SK-N-DZ (cell line): Measurements from ENCODE around the gene OR6C6. TPM values are rescaled to one million over a fixed set of nuclear protein-coding genes. Genes with fewer than 3 reads are reported as not detected.
"Not testable (repeated sequence)": the region's sequence is repeated elsewhere in the genome, so short reads cannot be mapped to it uniquely, and the experiment has no call there.

Source experiments
- DNase-seq: peaks from one replicate; pipeline ENCODE4 v3.0.0-alpha.2; 2015; ENCODE audit warnings: low spot score
- polyA plus RNA-seq, 2 experiments: library from polyadenylated mRNA; depleted of rRNA; stranded (reverse); fragments of >200 nt; gene quantifications; 2 replicates each; pipeline ENCODE4 v1.2.3, GENCODE V29; 2014

Gene OR6C6
- not detected in 2 replicates for polyA plus RNA-seq (2014; cell fraction: cytosol; rRNA removed)
- not detected in 2 replicates for polyA plus RNA-seq (2014; cell fraction: nucleus; rRNA removed)

GRCh38 chr12:55296469-55296868 is at the start of gene OR6C6:
TSS of gene OR6C6 (minus strand) at chr12:55296569. CDS start at chr12:55295232, 1,337 bp downstream.
- DNase-seq, result no peak

DNA sequence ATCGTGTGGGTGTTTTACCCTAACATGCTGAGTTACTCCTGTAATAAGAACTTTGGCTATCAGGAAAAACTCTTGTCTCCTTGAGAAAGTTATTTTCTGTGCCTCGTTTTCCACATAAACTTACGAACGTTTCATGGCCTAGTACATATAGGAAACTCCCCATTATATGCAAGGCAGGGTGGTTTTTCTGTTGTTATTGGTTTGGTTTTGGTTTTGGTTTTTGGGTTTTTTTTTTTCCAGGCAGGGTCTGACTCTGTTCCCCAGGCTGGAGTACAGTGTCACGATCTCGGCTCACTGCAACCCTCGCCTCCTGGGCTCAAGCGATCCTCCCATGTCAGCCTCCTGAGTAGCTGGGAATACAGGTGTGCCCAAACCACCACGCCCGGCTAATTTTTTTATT is 39.6 kb upstream of the OR6C6 start:
- DNase-seq, result no peak

- no peak for DNase-seq
Measured at GRCh38 chr12:55330446-55330845, 34.1 kb upstream of the OR6C6 start, which contains the start of gene OR6C3. TSS of gene OR6C3 (plus strand) at chr12:55330746. CDS start at chr12:55331701, 955 bp downstream.

DNA sequence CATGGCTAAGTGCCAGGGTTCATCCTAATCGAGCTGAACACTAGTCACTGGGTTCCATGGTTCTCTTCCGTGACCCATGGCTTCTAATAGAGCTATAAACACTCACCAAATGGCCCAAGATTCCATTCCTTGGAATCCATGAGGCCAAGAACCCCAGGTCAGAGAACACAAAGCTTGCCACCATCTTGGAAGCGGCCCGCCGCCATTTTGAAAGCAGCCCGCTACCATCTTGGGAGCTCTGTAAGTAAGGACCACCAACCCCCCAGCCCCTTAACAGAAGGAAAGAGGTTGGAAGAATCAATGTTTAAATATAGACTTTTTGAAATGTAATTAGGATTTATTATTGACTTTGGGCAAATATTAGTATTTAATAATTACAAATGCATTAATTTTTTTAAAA is 29.4 kb upstream of the OR6C6 start:
- DNase-seq, result not testable (repeated sequence)

DNA sequence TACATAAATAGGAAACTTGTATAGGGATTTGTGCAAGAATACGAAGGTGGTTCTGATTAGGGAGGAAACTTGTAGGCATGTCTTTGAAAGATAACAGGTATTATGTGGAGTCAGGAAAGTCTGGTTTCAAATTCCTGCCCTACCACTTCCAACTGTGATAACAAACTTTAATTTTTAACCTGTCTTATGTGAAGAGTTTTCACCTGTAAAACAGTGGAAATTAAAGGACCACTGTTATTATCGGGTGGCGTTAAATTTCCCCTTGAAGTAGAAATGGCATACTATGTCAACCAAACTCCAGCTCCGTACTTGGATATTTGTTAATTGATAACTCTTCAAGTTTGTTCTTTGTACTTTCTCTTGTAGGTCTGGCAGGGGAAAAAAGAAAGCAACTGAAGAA is 23.8 kb upstream of the OR6C6 start:
- DNase-seq, result no peak

DNA sequence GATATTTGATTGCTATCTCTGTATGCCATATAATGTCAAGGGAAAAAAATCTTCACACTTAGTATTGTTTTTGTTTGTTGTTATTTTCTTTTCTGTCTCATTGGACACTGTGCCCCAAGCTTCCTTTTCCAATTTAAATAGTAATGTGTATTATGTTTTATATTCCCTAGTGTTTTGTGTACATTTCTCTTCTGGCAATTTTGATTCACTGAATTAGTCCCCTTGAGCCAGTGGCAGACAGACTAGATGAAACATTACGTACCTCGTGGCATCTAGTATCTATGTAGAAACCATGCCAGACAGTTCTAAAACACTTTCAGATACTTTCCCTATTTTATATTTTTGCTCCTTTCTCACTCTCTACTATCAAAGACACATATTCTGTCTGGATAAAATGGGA is 17.7 kb upstream of the OR6C6 start, which contains the start of gene OR6C1:
Gene OR6C1, plus strand, starts transcription at position 301 of the 400 bp plus-strand sequence. CDS start 6,257 bp downstream, outside the sequence.
- no peak for DNase-seq

- no peak for DNase-seq
Measured at GRCh38 chr12:55289999-55290398, 6.4 kb downstream of the OR6C6 start.

- no peak for DNase-seq
Measured at GRCh38 chr12:55280991-55281390, 15.4 kb downstream of the OR6C6 start.

- no peak for DNase-seq
Measured at GRCh38 chr12:55258303-55258702, 38.1 kb downstream of the OR6C6 start.

DNA sequence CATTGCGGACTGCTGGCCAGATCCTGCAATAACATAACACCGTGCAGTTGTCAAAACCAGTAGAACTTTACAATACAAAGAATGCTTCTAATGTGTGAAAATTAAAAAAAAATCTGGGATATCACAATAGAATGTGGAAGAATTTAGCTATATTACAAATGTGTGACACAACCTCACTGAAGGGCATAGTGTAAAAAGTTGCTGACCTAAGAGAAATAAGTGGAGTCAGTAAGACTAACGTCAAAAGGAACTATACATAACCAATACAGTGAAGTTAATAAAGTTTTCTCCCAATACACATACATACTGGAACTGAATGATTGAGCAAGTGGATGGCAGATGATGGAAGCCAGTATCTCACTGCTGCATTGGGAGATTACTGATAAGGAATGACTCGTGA is 39.5 kb downstream of the OR6C6 start:
- DNase-seq, result no peak

DNA sequence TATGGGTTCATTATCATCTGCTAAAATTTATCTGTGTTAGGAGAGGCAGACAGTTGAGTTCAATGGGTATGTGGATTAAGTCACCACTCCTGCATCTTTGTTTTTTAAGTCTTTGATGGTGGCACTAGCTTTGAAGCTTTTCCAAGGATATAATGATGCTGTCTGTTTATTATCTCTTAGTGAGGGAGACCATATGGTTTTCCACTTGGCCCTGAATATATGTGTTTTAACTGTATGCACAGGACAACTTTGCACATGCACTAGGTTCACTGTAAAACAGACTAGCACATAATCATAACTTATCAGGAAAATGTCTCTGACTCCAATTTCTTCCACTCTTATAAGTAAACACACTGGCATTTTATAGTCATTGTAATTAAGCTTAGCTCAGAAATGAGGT is 43.1 kb downstream of the OR6C6 start:
- no peak for DNase-seq

DNA sequence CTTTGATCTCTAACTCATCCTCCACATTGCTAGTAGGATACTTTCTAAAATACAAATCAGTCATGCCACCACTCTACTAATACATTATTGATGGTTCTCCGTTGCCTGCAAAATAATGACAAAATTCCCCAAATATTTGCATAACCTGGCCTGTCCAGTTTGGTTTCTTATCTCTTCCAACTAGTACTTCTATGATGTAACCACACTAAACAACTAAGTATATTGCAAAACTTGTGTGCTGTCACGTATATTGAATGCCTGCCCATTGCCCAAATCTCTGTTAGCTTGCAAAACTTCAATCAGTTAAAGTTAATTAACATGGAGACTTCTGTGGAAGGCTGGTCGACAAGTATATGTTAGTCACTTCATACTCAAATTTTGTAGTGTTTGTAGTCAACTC is 45.4 kb downstream of the OR6C6 start:
- DNase-seq, result no peak

- DNase-seq, result no peak
Measured at GRCh38 chr12:55246159-55246558, 50.2 kb downstream of the OR6C6 start.

GRCh38 chr12:55244309-55244708 is 52.1 kb downstream of the OR6C6 start, which contains the start of gene OR6C74:
TSS of gene OR6C74 (plus strand) at chr12:55244609. CDS start at chr12:55247288, 2,679 bp downstream.
- DNase-seq, result no peak
